Choroid plexus epithelial cell (primary cell): ENCODE data around the gene HES1.
A peak's percentile ranks its signal among the peaks of the same experiment; 100 is the strongest.

Source experiments
- DNase-seq: peaks from one replicate; pipeline ENCODE4 v3.0.0-alpha.2; 2010; ENCODE audit warnings: low read depth
- H3K4me3 ChIP-seq: 2 replicates; pipeline ENCODE4 v1.5.1; 2011; ENCODE audit warnings: low read depth, mild to moderate bottlenecking, control low read depth, low read length, moderate library complexity
- TF ChIP-seq, protein P1 (sequence below): conservative IDR thresholded peaks from 2 replicates; pipeline ENCODE4 v1.5.1; 2011; ENCODE audit warnings: low read depth, mild to moderate bottlenecking, control low read depth, inconsistent platforms, low read length, moderate library complexity

HES1 gene

DNA sequence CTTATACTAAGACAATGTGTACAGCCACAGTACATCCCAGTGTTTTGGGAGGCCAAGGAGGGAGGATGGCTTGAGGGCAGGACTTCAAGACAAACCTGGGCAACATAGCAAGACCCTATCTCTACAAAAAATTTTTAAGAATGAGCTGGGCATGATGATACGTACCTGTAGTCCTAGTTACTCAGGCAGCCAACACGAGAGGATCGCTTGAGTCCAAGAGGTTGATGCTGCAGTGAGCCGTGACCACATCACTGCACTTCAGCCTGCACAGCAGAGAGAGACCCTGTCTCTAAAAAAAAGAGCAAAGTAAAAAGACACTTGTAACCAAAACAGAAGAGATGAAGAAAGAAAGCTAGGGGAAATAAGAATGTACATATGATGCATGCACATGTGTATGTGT is 38.5 kb downstream of the HES1 start:
- no peak overlapping the region for H3K4me3 ChIP-seq
- no peak for DNase-seq
- TF ChIP-seq, protein P1, sequence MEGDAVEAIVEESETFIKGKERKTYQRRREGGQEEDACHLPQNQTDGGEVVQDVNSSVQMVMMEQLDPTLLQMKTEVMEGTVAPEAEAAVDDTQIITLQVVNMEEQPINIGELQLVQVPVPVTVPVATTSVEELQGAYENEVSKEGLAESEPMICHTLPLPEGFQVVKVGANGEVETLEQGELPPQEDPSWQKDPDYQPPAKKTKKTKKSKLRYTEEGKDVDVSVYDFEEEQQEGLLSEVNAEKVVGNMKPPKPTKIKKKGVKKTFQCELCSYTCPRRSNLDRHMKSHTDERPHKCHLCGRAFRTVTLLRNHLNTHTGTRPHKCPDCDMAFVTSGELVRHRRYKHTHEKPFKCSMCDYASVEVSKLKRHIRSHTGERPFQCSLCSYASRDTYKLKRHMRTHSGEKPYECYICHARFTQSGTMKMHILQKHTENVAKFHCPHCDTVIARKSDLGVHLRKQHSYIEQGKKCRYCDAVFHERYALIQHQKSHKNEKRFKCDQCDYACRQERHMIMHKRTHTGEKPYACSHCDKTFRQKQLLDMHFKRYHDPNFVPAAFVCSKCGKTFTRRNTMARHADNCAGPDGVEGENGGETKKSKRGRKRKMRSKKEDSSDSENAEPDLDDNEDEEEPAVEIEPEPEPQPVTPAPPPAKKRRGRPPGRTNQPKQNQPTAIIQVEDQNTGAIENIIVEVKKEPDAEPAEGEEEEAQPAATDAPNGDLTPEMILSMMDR = no peak

GRCh38 chr3:194174980-194175379 is 39.0 kb downstream of the HES1 start:
- DNase-seq = no peak
- TF ChIP-seq, protein P1 = no peak
- H3K4me3 ChIP-seq = no peak overlapping the region

GRCh38 chr3:194176274-194176991 is 40.5 kb downstream of the HES1 start:
- TF ChIP-seq, protein P1 = no peak
- peak; percentile 22 for DNase-seq
- no peak overlapping the region for H3K4me3 ChIP-seq

- TF ChIP-seq, protein P1 = no peak
- H3K4me3 ChIP-seq = no peak overlapping the region
- no peak for DNase-seq
These were observed 41.2 kb downstream of the HES1 start for GRCh38 chr3:194177141-194177540.

- TF ChIP-seq, protein P1 = no peak
These were observed 42.2 kb downstream of the HES1 start for GRCh38 chr3:194178128-194178527.

DNA sequence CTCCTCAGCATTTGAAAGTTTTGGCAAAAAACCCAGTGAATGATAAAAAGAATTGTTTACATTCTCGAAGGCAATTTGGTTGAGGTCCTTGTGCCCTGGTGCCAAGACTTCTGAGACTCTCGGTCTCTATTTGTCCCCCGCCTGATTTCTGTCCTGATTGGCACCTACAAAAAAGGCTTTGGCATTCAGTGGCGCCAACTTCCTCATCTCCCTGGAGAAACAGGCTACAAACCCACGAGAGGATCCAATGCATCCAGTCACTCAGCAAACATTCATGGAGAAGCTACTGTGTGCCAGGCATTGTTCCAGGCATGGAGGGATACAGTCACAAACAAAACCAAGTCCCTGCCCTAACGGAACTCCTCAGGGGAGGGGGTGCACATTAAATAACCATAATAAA is 42.7 kb downstream of the HES1 start:
- TF ChIP-seq, protein P1 = no peak
- no peak for DNase-seq
- H3K4me3 ChIP-seq = no peak overlapping the region

More at GRCh38 chr3:194178128-194178527, 42.2 kb downstream of the HES1 start:
- no peak for DNase-seq
- H3K4me3 ChIP-seq = no peak overlapping the region

DNA sequence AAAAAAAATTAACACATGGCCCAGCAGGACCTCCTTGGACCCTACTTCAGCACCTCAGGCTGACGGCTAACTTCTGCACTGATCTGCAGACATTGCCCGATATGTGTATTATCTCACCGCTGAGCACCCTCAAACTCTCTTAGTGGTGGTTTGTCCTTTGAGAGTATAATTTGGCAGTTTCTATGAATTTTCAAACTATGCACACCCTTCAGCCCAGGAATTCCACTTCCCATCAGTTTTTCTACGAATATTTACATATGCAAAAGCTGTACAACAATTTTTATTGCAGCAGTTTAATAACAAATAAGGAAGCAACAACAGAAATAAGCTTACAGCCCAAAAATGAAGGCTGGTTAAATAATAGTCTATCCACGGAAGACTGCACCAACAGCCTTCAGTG is 44.6 kb downstream of the HES1 start:
- no peak for DNase-seq
- TF ChIP-seq, protein P1 = no peak
- H3K4me3 ChIP-seq = no peak overlapping the region
